RWPE1 (cell line): ENCODE measurements around the gene CLMN.

Source experiments
- CTCF ChIA-PET: fragments of 350-600 bp; sonication (Branson Sonifier 250); formaldehyde crosslinking; extraction: SDS; loops from one replicate; lab custom pipeline; 2021; lab: Yijun Ruan, JAX
- POLR2A ChIA-PET: fragments of 400-600 bp; formaldehyde crosslinking; extraction: SDS; loops from one replicate; lab custom pipeline; 2020; ENCODE audit warnings: antibody characterized with exemption; ENCODE audit not compliant: low non-redundant PET; lab: Yijun Ruan, JAX
- DNase-seq: peaks from one replicate; pipeline ENCODE4 v3.0.0; 2012; ENCODE audit warnings: low spot score
- H3K27ac ChIP-seq: fragments of 450-650 bp; 2 replicates; pipeline ENCODE4 v1.5.1; 2017
- CTCF ChIP-seq: fragments of 450-650 bp; conservative IDR thresholded peaks from 2 replicates; pipeline ENCODE4 v1.5.1; 2017; ENCODE audit warnings: low read depth, mild to moderate bottlenecking

CLMN gene

GRCh38 chr14:95162641-95163040 lies 157.1 kb downstream of the CLMN start:
- CTCF ChIA-PET, result interaction anchor here (0.6 to 1.3 kb wide), 2 partner anchors 8 to 12 kb away, joined by 3 to 5 read pairs; no protein-coding TSS in a partner anchor
- DNase-seq, result no peak
- no peak for TF ChIP-seq CTCF
- no peak overlapping the region for H3K27ac ChIP-seq
- POLR2A ChIA-PET, result no interaction called here

GRCh38 chr14:95157327-95158189 lies 162.2 kb downstream of the CLMN start, which contains the start of gene DICER1:
TSS of gene DICER1 (minus strand) at chr14:95157529. CDS start at chr14:95133458, 24,071 bp downstream.
- CTCF ChIA-PET, result interaction anchor here (0.6 kb wide), 1 partner anchor 155 kb away, joined by 4 read pairs; no protein-coding TSS in a partner anchor
- no peak for TF ChIP-seq CTCF
- peak within 1 kb of the TSS; percentile 89 for H3K27ac ChIP-seq
- DNase-seq, result peak; percentile 100
- POLR2A ChIA-PET, result interaction anchor here (0.6 to 0.7 kb wide), 2 partner anchors 314 to 612 kb away, joined by 3 to 4 read pairs; no protein-coding TSS in a partner anchor

GRCh38 chr14:95157048-95157326 lies 162.7 kb downstream of the CLMN start:
- TF ChIP-seq CTCF, result no peak
- POLR2A ChIA-PET, result no interaction called here
- peak overlapping the region; percentile 89 for H3K27ac ChIP-seq
- DNase-seq, result no peak
- CTCF ChIA-PET, result interaction anchor here (0.6 kb wide), 1 partner anchor 156 kb away, joined by 4 read pairs; no protein-coding TSS in a partner anchor

DNA sequence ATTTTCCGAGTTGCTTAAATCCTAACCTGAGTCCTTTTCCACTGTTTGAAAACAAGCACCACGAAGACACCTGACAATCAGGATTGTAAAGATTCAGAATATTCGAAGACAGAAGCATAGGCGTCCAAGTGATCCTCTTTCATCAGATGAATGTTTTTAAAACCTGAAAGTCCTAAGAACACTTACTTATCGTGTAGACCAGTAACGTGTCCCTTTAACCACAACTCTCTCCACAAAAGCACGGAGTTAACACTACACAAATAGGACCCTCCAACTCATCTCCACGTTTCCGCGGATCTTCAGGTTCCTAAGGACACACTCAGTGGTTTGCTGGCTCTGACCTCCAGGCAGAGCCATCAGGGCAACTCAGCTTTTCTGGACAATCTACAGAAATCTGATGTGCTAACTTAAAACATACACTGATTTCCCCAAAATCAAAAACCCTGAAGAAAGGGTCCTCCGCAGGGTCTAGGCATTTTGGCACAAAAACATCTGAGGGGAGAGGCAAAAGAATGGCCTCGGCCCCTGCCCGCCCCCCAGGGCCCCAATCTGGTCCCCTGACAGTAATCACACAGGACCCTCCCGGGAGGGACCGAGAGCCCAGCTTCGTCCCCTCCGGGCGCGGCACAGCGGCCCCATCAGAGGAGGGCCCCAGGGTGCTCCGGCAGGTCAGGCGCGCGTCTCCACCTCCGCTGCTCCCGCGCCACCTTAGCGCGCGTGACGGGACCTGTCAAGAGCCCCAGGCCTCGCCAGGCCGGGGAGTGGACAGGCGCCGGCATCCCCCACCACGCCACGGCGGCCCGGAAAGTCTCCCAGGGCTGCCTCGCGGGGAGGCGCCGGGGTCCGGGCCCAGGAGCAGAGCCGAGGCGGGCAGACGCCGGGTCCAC lies 163.3 kb downstream of the CLMN start:
- H3K27ac ChIP-seq, result peak overlapping the region; percentile 89
- peak; percentile 31 for DNase-seq
- POLR2A ChIA-PET, result no interaction called here
- TF ChIP-seq CTCF, result no peak
- CTCF ChIA-PET, result interaction anchor here (0.6 kb wide), 1 partner anchor 11 kb away, joined by 3 read pairs; no protein-coding TSS in a partner anchor

DNA sequence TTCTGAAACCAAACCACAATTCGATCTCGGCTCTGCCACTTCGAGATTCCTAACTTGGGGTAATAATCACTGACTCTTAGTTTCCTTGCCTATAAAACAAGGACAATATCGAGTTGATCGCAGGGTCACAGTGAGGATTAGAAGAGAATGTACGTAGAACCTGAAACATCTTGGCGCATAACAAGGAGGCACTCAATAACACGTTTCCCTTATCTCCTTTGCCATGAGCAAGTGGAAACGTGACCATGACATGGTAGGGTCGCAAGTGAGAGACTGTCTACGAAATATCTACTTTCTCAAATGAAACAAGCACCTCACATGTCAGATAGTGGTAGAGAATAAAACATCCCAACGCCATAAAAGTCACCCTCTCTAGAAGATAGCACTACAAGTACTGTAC lies 164.7 kb downstream of the CLMN start:
- DNase-seq, result no peak
- no peak overlapping the region for H3K27ac ChIP-seq
- ChIA-PET POLR2A (no interaction called here), CTCF (no interaction called here)
- no peak for TF ChIP-seq CTCF

DNA sequence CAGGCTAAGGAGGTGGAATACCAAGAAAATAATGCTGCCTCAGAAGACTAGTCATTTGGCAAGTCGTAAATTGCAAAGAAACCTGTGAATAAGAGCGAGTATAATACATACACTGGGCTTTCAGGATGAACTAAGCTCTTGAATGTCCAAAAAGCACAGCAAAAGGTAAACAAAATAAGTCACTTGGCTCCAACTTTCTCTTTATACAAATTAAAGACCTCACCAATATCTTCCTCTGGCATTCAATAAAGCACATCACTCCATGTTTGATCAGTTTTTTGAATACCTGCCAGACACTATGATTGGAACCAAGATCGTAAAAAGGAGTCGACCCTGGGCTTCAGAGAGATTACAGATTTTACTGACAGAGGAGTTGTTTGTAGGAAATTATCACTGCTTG lies 165.8 kb downstream of the CLMN start:
- no peak for DNase-seq
- H3K27ac ChIP-seq, result no peak overlapping the region
- ChIA-PET POLR2A (no interaction called here), CTCF (no interaction called here)
- TF ChIP-seq CTCF, result no peak
